ENCODE data around the gene IRX2. TPM values are rescaled to one million over a fixed set of nuclear protein-coding genes. Genes with fewer than 3 reads are reported as not detected.

IRX2 gene
- total RNA-seq, 1 experiment from 2014 or later, result not detected

- Histone ChIP-seq H3K27me3 (replicated peaks; ENCODE audit: insufficient read depth, low read depth, low read length, poor library complexity) (peaks cover 4% of the 10 kb centered on the region), H3K4me3 (ENCODE audit: low read depth, low read length, poor library complexity, severe bottlenecking) (no peak overlapping the region), H3K36me3 (ENCODE audit: insufficient read depth, low read length, poor library complexity, severe bottlenecking) (no peaks in the 10 kb centered on the region), H3K4me1 (ENCODE audit: insufficient read depth, low read length, poor library complexity, severe bottlenecking) (no peaks in the 10 kb centered on the region), H3K27ac (ENCODE audit: low read depth, low read length, poor library complexity, severe bottlenecking) (no peak overlapping the region), H3K9me3 (ENCODE audit: low read depth, low read length, poor library complexity, severe bottlenecking) (peaks cover 30% of the 10 kb centered on the region)
- no TSS peak for BruUV-seq (replicated peaks)
- intact Hi-C loops (cut with micrococcal nuclease; ENCODE audit: unreplicated experiment), result no loop called here
- TF ChIP-seq, protein P1, sequence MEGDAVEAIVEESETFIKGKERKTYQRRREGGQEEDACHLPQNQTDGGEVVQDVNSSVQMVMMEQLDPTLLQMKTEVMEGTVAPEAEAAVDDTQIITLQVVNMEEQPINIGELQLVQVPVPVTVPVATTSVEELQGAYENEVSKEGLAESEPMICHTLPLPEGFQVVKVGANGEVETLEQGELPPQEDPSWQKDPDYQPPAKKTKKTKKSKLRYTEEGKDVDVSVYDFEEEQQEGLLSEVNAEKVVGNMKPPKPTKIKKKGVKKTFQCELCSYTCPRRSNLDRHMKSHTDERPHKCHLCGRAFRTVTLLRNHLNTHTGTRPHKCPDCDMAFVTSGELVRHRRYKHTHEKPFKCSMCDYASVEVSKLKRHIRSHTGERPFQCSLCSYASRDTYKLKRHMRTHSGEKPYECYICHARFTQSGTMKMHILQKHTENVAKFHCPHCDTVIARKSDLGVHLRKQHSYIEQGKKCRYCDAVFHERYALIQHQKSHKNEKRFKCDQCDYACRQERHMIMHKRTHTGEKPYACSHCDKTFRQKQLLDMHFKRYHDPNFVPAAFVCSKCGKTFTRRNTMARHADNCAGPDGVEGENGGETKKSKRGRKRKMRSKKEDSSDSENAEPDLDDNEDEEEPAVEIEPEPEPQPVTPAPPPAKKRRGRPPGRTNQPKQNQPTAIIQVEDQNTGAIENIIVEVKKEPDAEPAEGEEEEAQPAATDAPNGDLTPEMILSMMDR (conservative IDR thresholded peaks at IDR 0.05; ENCODE audit: low read depth, low read length), result no peak
- no peak for TF ChIP-seq EZH2 (IDR thresholded peaks at IDR 0.05; ENCODE audit: borderline replicate concordance, low read depth, low read length, poor library complexity, severe bottlenecking)
- ChIA-PET POLR2A (ENCODE audit: low non-redundant PET) (no interaction called here), CTCF (no interaction called here)
- no peak for DNase-seq (ENCODE audit: low spot score)
Observed at GRCh38 chr5:2759696-2760461, 8.4 kb upstream of the IRX2 start.

- Histone ChIP-seq H3K36me3 (ENCODE audit: insufficient read depth, low read length, poor library complexity, severe bottlenecking) (no peaks in the 10 kb centered on the region), H3K27me3 (replicated peaks; ENCODE audit: insufficient read depth, low read depth, low read length, poor library complexity) (peaks cover 12% of the 10 kb centered on the region), H3K9me3 (ENCODE audit: low read depth, low read length, poor library complexity, severe bottlenecking) (peaks cover 33% of the 10 kb centered on the region), H3K27ac (ENCODE audit: low read depth, low read length, poor library complexity, severe bottlenecking) (no peak overlapping the region), H3K4me3 (ENCODE audit: low read depth, low read length, poor library complexity, severe bottlenecking) (no peak overlapping the region), H3K4me1 (ENCODE audit: insufficient read depth, low read length, poor library complexity, severe bottlenecking) (no peaks in the 10 kb centered on the region)
- intact Hi-C loops (cut with micrococcal nuclease; ENCODE audit: unreplicated experiment), result no loop called here
- DNase-seq (ENCODE audit: low spot score), result no peak
- ChIA-PET CTCF (no interaction called here), POLR2A (ENCODE audit: low non-redundant PET) (no interaction called here)
- TF ChIP-seq EZH2 (IDR thresholded peaks at IDR 0.05; ENCODE audit: borderline replicate concordance, low read depth, low read length, poor library complexity, severe bottlenecking), result no peak
- TF ChIP-seq, protein P1 (conservative IDR thresholded peaks at IDR 0.05; ENCODE audit: low read depth, low read length), result no peak
- no TSS peak for BruUV-seq (replicated peaks)
Observed at GRCh38 chr5:2759091-2759490, 7.6 kb upstream of the IRX2 start.

DNA sequence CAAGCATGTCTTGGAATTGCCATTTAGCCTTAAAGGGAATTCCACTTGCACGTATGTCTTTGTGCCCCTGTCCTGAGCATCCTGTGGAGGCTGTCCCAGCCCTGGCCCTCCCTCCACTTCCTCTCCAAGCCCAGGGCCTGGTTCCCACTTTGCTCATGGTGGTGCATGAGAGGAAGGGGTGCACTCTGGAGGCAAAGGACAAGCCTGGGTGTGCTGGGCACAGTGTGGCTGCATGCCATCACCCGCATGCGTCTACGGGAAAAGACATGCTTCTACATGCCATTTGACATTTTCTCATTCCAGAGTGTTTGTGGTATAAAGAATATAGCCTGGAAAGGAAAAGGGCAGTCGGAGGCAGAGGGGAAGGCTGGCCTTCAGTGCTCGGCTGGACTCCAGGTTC, 7.2 kb upstream of the IRX2 start:
- Histone ChIP-seq H3K9me3 (ENCODE audit: low read depth, low read length, poor library complexity, severe bottlenecking) (peaks cover 29% of the 10 kb centered on the region), H3K4me3 (ENCODE audit: low read depth, low read length, poor library complexity, severe bottlenecking) (no peak overlapping the region), H3K36me3 (ENCODE audit: insufficient read depth, low read length, poor library complexity, severe bottlenecking) (no peaks in the 10 kb centered on the region), H3K4me1 (ENCODE audit: insufficient read depth, low read length, poor library complexity, severe bottlenecking) (no peaks in the 10 kb centered on the region), H3K27me3 (replicated peaks; ENCODE audit: insufficient read depth, low read depth, low read length, poor library complexity) (peaks cover 13% of the 10 kb centered on the region), H3K27ac (ENCODE audit: low read depth, low read length, poor library complexity, severe bottlenecking) (no peak overlapping the region)
- ChIA-PET POLR2A (ENCODE audit: low non-redundant PET) (no interaction called here), CTCF (no interaction called here)
- DNase-seq (ENCODE audit: low spot score), result no peak
- no TSS peak for BruUV-seq (replicated peaks)
- intact Hi-C loops (cut with micrococcal nuclease; ENCODE audit: unreplicated experiment), result no loop called here
- TF ChIP-seq, protein P1 (conservative IDR thresholded peaks at IDR 0.05; ENCODE audit: low read depth, low read length), result no peak
- no peak for TF ChIP-seq EZH2 (IDR thresholded peaks at IDR 0.05; ENCODE audit: borderline replicate concordance, low read depth, low read length, poor library complexity, severe bottlenecking)

All from A673 (cell line).